Stomach (tissue), 9 donors: ENCODE measurements around the gene KRT7. TPM values are rescaled to one million over a fixed set of nuclear protein-coding genes. Genes with fewer than 3 reads are reported as not detected.
"Not testable (repeated sequence)": the region's sequence is repeated elsewhere in the genome, so short reads cannot be mapped to it uniquely, and the experiment has no call there.

Experiments used
- DNase-seq, 2 donors: peaks; one replicate each; pipeline versions ENCODE4 v3.0.0 to v3.0.0-alpha.2; 2013 to 2019
- H3K27ac ChIP-seq, 5 donors: fragments of 200-600 bp in 4 of 5; sonication (generic) in 4 of 5; one replicate each; pipeline ENCODE4 v1.5.1; 2013 to 2019; ENCODE audit warnings: mild to moderate bottlenecking in 1 of 5, moderate library complexity in 1 of 5
- H3K27me3 ChIP-seq, 3 donors: fragments of 200-600 bp; sonication (generic); one replicate each; pipeline ENCODE4 v1.5.1; 2017 to 2019; ENCODE audit warnings: mixed run types in 1 of 3
- H3K36me3 ChIP-seq, 4 donors: fragments of 200-600 bp; sonication (generic); 1 replicate in 3 of 4; 2 replicates in 1 of 4; pipeline ENCODE4 v1.5.1; 2016 to 2019
- H3K4me1 ChIP-seq, 4 donors: fragments of 200-600 bp; sonication (generic); one replicate each; pipeline ENCODE4 v1.5.1; 2016 to 2019
- H3K4me3 ChIP-seq, 4 donors: fragments of 200-600 bp; sonication (generic) in 3 of 4; one replicate each; pipeline ENCODE4 v1.5.1; 2016 to 2019; ENCODE audit warnings: mild to moderate bottlenecking in 1 of 4
- H3K9me3 ChIP-seq, 4 donors: fragments of 200-600 bp; sonication (generic); one replicate each; pipeline ENCODE4 v1.5.1; 2016 to 2019
- EP300 ChIP-seq: sonication (generic); formaldehyde crosslinking; IDR thresholded peaks from one replicate; pipeline ENCODE4 v1.6.1; 2017; ENCODE audit warnings: antibody characterized with exemption
- POLR2A ChIP-seq, 4 donors: fragments of 450-650 bp; IDR thresholded peaks; one replicate each; pipeline ENCODE4 v1.6.1; 2016; ENCODE audit warnings: antibody characterized with exemption in 4 of 4, control low read depth in 2 of 4, mild to moderate bottlenecking in 1 of 4, moderate library complexity in 1 of 4
- POLR2AphosphoS5 ChIP-seq, 3 donors: sonication (generic); formaldehyde crosslinking; IDR thresholded peaks; one replicate each; pipeline ENCODE4 v1.6.1; 2016; ENCODE audit warnings: antibody characterized with exemption in 3 of 3
- WGBS, 5 donors: extraction: QIAGEN DNeasy Blood & Tissue Kit in 3 of 5; methylation state at CpG; one replicate each; pipeline versions ENCODE4 v1.1.5 to v1.1.7; 2013 to 2018; 5-methylcytosine and 5-hydroxymethylcytosine counted together
- intact Hi-C: fragments of 100-400 bp; cut with DNase I; formaldehyde crosslinking; loops from one replicate; pipeline ENCODE4 v1.15.1; 2023; ENCODE audit warnings: low total_unique reads
- polyA plus RNA-seq, 3 donors: library from polyadenylated mRNA; stranded (reverse); fragments of 200-250 nt; gene quantifications; one replicate each; pipeline ENCODE4 v1.2.3, GENCODE V29; 2013
- total RNA-seq, 5 donors: library from RNA; depleted of rRNA; stranded (reverse); fragments of >200 nt; gene quantifications; one replicate each; pipeline versions ENCODE4 v1.1.0 to v1.2.3, GENCODE V29; 2014 to 2016
- TF ChIP-seq, protein P1 (sequence below), 7 experiments: fragments of 450-650 bp in 4 of 7; fragments of 200-600 bp in 3 of 7; sonication (generic) in 3 of 7; IDR thresholded peaks; one replicate each; pipeline ENCODE4 v1.5.1; 2016 to 2019; ENCODE audit warnings: antibody characterized with exemption in 7 of 7, control low read depth in 2 of 7, mild to moderate bottlenecking in 1 of 7
- donor health status: healthy with polysubstance abuse.
- donor health status: Bipolar disorder and iron deficiency.
- donor health status: healthy.

The KRT7 gene
- total and polyA plus RNA-seq, 8 donors = 6.4 to 214 (median 117) TPM; not detected in 2

DNA sequence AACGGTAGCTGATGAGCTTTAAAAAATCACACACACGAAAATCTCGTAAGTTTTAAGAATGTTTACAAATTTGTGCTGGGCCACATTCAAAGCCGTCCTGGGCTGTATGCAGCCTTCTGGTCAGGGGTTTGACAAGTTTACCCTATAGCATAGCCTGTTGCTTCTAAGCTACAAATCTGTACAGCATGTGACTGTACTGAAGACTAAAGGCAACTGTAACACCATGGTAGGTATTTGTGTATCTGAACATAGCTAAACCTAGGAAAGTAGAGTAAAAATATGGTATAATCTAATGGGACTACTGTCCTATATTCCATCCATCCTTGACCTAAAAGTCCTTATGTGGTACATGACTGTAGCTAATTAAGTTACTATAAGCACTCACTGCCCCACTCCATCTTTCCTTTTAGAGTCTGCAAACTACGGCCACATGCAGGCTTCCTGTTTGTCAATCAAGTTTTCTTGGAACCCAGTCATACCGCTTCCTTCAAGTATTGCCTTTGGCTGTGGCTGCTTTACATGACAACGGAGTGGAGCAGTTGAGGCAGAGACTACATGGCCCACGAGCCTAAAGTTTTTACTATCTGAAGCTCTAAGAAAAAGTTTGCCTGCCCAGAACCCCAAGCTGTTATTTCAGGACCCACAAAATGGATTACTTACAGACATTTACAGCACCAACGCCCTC lies 18.5 kb downstream of the KRT7 start:
- Histone ChIP-seq H3K27me3 (peaks cover 0 to 52% (median 11%) of the 10 kb centered on the region in 3 donors), H3K4me3 (no peak overlapping the region), H3K9me3 (no peaks in the 10 kb centered on the region), H3K4me1 (peaks cover 30 to 39% (median 37%) of the 10 kb centered on the region in 4 donors), H3K27ac (no peak overlapping the region), H3K36me3 (no peaks in the 10 kb centered on the region)
- intact Hi-C loops = no loop called here
- no peak for DNase-seq
- TF ChIP-seq EP300 (no peak), POLR2A (IDR thresholded peaks at IDR 0.05) (no peak)
- TF ChIP-seq, protein P1, sequence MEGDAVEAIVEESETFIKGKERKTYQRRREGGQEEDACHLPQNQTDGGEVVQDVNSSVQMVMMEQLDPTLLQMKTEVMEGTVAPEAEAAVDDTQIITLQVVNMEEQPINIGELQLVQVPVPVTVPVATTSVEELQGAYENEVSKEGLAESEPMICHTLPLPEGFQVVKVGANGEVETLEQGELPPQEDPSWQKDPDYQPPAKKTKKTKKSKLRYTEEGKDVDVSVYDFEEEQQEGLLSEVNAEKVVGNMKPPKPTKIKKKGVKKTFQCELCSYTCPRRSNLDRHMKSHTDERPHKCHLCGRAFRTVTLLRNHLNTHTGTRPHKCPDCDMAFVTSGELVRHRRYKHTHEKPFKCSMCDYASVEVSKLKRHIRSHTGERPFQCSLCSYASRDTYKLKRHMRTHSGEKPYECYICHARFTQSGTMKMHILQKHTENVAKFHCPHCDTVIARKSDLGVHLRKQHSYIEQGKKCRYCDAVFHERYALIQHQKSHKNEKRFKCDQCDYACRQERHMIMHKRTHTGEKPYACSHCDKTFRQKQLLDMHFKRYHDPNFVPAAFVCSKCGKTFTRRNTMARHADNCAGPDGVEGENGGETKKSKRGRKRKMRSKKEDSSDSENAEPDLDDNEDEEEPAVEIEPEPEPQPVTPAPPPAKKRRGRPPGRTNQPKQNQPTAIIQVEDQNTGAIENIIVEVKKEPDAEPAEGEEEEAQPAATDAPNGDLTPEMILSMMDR (IDR thresholded peaks at IDR 0.05) = no peak
- WGBS, 5 donors = 70 to 86% (median 77%) methylated on average over 9 of the region's 9 CpGs

DNA sequence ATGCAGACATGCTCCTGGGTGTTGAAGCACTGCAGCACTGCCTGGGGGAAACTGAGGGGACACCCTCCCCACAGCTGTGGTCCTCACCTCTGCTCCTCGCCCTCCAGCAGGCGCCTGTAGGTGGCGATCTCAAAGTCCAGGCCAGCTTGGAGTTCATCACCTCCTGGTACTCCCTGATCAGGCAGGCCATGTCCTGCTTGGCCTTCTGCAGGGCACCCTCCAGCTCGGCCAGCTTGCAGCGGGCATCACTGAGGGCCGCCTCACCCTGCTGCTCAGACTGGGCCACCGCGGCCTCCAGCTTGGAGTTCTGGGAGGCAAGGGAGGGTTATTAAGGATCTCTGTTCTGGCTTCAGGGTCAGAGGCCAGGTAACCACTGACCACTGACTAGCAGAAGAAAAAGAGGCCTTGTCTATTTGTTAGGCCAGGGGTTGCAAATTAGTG lies 19.2 kb downstream of the KRT7 start:
- 78 to 92% (median 88%) methylated on average over 4 to 8 of the region's 8 CpGs for WGBS, 5 donors
- not testable (repeated sequence) for DNase-seq
- peaks cover 0 to 59% (median 18%) of the 10 kb centered on the region in 3 donors for H3K27me3 ChIP-seq

DNA sequence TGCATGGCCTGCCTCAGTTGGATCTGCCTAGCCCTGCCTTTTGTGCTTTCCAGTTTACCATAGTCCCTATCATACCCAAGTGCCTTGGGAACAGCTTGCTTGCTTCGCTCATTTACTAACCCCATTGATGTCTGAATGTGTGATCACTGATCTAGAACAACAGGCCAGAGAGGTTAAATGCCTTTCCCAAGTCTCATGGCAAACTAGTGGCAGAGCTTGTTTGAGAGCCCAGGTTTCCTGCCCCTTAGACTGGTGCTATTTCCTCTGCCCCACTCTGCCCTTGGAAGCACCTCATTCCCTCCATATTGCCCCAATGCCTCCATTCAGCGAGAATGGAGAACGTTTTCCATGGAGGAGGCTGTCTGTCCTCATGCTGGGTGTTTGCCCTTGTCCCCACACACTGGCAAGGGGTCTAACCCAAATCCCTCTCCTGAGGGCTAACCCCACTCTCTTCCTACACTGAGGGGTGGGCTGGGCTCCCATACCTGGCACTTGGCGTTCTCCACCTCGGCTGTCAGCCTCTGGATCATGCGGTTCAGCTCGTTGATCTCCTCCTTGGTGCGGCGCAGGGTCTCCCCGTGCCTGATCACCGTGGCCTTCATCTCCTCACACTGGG lies 19.8 kb downstream of the KRT7 start:
- TF ChIP-seq, protein P1 (IDR thresholded peaks at IDR 0.05) = no peak
- TF ChIP-seq POLR2AphosphoS5 (IDR thresholded peaks at IDR 0.05) = no peak
- TF ChIP-seq POLR2A (IDR thresholded peaks at IDR 0.05) = no peak
- no peak for TF ChIP-seq EP300
- no peak overlapping the region for H3K27ac ChIP-seq
- no peaks in the 10 kb centered on the region for H3K36me3 ChIP-seq
- no peak for DNase-seq
- intact Hi-C loops = no loop called here
- peaks cover 0 to 66% (median 24%) of the 10 kb centered on the region in 3 donors for H3K27me3 ChIP-seq
- peaks cover 17 to 26% (median 24%) of the 10 kb centered on the region in 4 donors for H3K4me1 ChIP-seq
- H3K4me3 ChIP-seq = no peak overlapping the region
- H3K9me3 ChIP-seq = no peaks in the 10 kb centered on the region
- WGBS, 5 donors = 96 to 99% (median 98%) methylated on average over 11 of the region's 11 CpGs

More for the DNA sequence above, 19.2 kb downstream of the KRT7 start:
- H3K4me3 ChIP-seq, H3K36me3 ChIP-seq, H3K9me3 ChIP-seq, H3K27ac ChIP-seq, intact Hi-C loops: not testable (repeated sequence)
- peaks cover 24 to 32% (median 31%) of the 10 kb centered on the region in 4 donors for H3K4me1 ChIP-seq

DNA sequence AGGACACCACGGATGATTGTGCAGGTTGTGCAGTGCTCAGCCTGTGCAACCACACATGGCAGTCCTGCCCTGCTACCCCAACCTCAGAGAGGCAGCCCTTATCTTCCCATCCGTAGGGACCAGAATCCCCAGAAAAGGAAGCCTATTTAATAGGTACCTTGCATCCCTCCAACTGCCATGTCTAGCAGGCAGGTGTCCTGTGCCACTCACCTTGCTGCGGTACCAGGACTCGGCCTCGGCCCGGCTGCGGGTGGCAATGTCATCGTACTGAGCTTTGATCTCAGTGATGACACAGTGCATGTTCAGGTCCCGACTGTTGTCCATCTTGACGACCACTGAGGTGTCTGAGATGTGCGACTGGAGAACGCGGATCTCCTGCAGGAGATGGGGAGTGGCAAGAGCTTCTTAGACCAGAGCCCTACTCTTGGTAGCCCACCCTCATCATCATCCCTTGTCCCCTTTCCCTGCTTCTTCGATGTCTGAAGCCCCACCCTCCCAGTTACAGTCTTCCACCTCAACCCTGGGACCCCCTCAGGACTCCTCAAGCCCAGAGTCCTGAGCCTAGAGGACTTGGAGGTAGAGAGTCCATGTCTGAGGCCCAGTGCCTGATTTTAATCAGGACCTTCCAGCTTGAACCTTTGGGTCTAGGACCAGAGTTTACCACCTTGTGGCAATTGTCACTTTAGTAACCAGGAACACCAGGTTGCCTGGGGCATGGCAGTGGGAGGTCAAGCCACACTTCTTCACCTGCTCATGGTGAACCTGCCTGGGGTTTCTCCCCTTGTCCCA lies 20.5 kb downstream of the KRT7 start:
- Histone ChIP-seq H3K4me1 (peaks cover 14 to 26% (median 23%) of the 10 kb centered on the region in 4 donors), H3K36me3 (no peaks in the 10 kb centered on the region), H3K27ac (no peak overlapping the region), H3K4me3 (no peak overlapping the region), H3K27me3 (peaks cover 0 to 68% (median 31%) of the 10 kb centered on the region in 3 donors), H3K9me3 (no peaks in the 10 kb centered on the region)
- TF ChIP-seq, protein P1 (IDR thresholded peaks at IDR 0.05) = no peak
- TF ChIP-seq EP300 = no peak
- TF ChIP-seq POLR2A (IDR thresholded peaks at IDR 0.05) = no peak
- TF ChIP-seq POLR2AphosphoS5 (IDR thresholded peaks at IDR 0.05) = no peak
- WGBS, 5 donors = 92 to 96% (median 93%) methylated on average over 13 to 14 of the region's 14 CpGs
- DNase-seq = no peak
- intact Hi-C loops = no loop called here
